Natural killer cell (primary cell): ENCODE data around the gene DCUN1D3. TPM values are rescaled to one million over a fixed set of nuclear protein-coding genes. Genes with fewer than 3 reads are reported as not detected.
"Not testable (repeated sequence)": the region's sequence is repeated elsewhere in the genome, so short reads cannot be mapped to it uniquely, and the experiment has no call there.

Source experiments
- ATAC-seq, 3 donors: fragments of 150-1000 bp in 2 of 3; fragments of 200-7000 bp in 1 of 3; cut with Tn5 transposase; 1 replicate in 1 of 3; 2 replicates in 2 of 3; pipeline ENCODE4 v1.10.0; 2021; ENCODE audit warnings: mild to moderate bottlenecking in 2 of 3, moderate library complexity in 2 of 3
- DNase-seq, 2 donors: peaks; one replicate each; pipeline versions ENCODE4 v3.0.0 to v3.0.0-alpha.2; 2013 to 2021; ENCODE audit warnings: mixed read lengths in 1 of 2
- H3K27ac ChIP-seq: one replicate; pipeline ENCODE4 v1.5.1; 2013; ENCODE audit warnings: mild to moderate bottlenecking, low read length
- H3K27me3 ChIP-seq: one replicate; pipeline ENCODE4 v1.6.1; 2013; ENCODE audit warnings: low read length; ENCODE audit not compliant: control insufficient read depth, insufficient read depth
- H3K36me3 ChIP-seq: one replicate; pipeline ENCODE4 v1.6.1; 2013; ENCODE audit warnings: low read length; ENCODE audit not compliant: control insufficient read depth, insufficient read depth
- H3K4me1 ChIP-seq: one replicate; pipeline ENCODE4 v1.6.1; 2013; ENCODE audit warnings: low read length; ENCODE audit not compliant: control insufficient read depth, insufficient read depth
- H3K4me3 ChIP-seq: one replicate; pipeline ENCODE4 v1.5.1; 2013; ENCODE audit warnings: low read length
- H3K9me3 ChIP-seq: one replicate; pipeline ENCODE4 v1.6.1; 2013; ENCODE audit warnings: low read length; ENCODE audit not compliant: control insufficient read depth, insufficient read depth
- H3K27ac Mint-ChIP-seq, 2 donors: one replicate each; pipeline ENCODE4 v1.8.0; 2022; ENCODE audit warnings: mild to moderate bottlenecking in 2 of 2, mixed read lengths in 2 of 2, moderate library complexity in 1 of 2
- H3K27me3 Mint-ChIP-seq, 2 donors: one replicate each; pipeline ENCODE4 v1.8.0; 2022; ENCODE audit warnings: low read depth in 2 of 2, mixed read lengths in 2 of 2
- H3K36me3 Mint-ChIP-seq: one replicate; pipeline ENCODE4 v1.8.0; 2022; ENCODE audit warnings: mixed read lengths
- H3K4me1 Mint-ChIP-seq, 2 donors: one replicate each; pipeline ENCODE4 v1.8.0; 2022; ENCODE audit warnings: mixed read lengths in 2 of 2
- H3K4me3 Mint-ChIP-seq: one replicate; pipeline ENCODE4 v1.8.0; 2022; ENCODE audit warnings: mild to moderate bottlenecking, moderate library complexity, mixed read lengths
- H3K9me3 Mint-ChIP-seq, 2 donors: one replicate each; pipeline ENCODE4 v1.8.0; 2022; ENCODE audit warnings: mixed read lengths in 2 of 2
- WGBS: methylation state at CpG from one replicate; pipeline ENCODE4 v1.1.7; 2013; ENCODE audit warnings: missing lambda C conversion rate; ENCODE audit not compliant: insufficient coverage; 5-methylcytosine and 5-hydroxymethylcytosine counted together
- intact Hi-C: fragments of 100-400 bp; cut with micrococcal nuclease; formaldehyde crosslinking; loops from one replicate; pipeline ENCODE4 v1.14.2; 2022
- total RNA-seq, 4 donors: library from RNA; stranded (reverse); fragments of 120-200 nt in 1 of 4; gene quantifications; one replicate each; pipeline versions ENCODE4 v1.2.3 to v1.2.4, GENCODE V29; 2013 to 2022
- TF ChIP-seq, protein P1 (sequence below): fragments of 200-600 bp; IDR thresholded peaks from one replicate; pipeline ENCODE4 v1.8.0; 2022; ENCODE audit warnings: antibody characterized with exemption

DCUN1D3 gene
- total RNA-seq, 3 donors from 2014 or later (not counting 1 experiment from before 2014, with no cell fraction given): 5.3 to 9.3 (median 6.1) TPM

- Mint-ChIP-seq H3K9me3 (no peaks in the 10 kb centered on the region), H3K36me3 (no peaks in the 10 kb centered on the region), H3K4me1 (peaks cover 8% of the 10 kb centered on the region in 2 donors), H3K4me3 (no peak overlapping the region), H3K27me3 (peaks cover 0 to 8% of the 10 kb centered on the region in 2 donors), H3K27ac (no peak overlapping the region)
- peaks cover 6% of the 10 kb centered on the region for H3K4me1 ChIP-seq
- no peak for DNase-seq
- no peaks in the 10 kb centered on the region for H3K9me3 ChIP-seq
- H3K27me3 ChIP-seq: no peaks in the 10 kb centered on the region
- TF ChIP-seq, protein P1, sequence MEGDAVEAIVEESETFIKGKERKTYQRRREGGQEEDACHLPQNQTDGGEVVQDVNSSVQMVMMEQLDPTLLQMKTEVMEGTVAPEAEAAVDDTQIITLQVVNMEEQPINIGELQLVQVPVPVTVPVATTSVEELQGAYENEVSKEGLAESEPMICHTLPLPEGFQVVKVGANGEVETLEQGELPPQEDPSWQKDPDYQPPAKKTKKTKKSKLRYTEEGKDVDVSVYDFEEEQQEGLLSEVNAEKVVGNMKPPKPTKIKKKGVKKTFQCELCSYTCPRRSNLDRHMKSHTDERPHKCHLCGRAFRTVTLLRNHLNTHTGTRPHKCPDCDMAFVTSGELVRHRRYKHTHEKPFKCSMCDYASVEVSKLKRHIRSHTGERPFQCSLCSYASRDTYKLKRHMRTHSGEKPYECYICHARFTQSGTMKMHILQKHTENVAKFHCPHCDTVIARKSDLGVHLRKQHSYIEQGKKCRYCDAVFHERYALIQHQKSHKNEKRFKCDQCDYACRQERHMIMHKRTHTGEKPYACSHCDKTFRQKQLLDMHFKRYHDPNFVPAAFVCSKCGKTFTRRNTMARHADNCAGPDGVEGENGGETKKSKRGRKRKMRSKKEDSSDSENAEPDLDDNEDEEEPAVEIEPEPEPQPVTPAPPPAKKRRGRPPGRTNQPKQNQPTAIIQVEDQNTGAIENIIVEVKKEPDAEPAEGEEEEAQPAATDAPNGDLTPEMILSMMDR: no peak
- intact Hi-C loops: no loop called here
- H3K27ac ChIP-seq: no peak overlapping the region
- H3K4me3 ChIP-seq: no peak overlapping the region
- no peaks in the 10 kb centered on the region for H3K36me3 ChIP-seq
- 90% methylated on average over 6 of the region's 6 CpGs for WGBS
- no peak for ATAC-seq
Measured at GRCh38 chr16:20937736-20938135, 37.6 kb upstream of the DCUN1D3 start.

DNA sequence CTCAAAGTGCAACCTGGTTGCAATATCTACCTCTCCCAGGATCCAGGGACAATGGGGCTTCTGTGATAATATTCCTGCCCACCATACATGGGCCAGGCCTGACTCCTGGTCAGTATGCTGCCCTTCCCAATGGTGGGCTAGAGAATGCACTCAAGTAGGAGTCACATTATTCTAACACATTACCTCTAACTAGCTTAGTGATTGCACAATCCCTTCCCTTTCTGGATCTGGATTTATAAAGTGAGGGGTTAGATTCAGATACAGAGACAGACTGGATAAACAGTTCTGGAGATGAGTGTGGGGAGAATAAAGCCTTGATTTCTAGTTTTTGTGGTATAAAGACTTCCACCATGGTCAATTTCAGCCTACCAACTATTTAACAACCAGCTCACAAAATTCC is 33.4 kb upstream of the DCUN1D3 start:
- no peak overlapping the region for H3K27ac Mint-ChIP-seq
- H3K36me3 Mint-ChIP-seq: no peaks in the 10 kb centered on the region
- DNase-seq (no peak), ATAC-seq (no peak)
- Histone ChIP-seq H3K27me3 (no peaks in the 10 kb centered on the region), H3K27ac (no peak overlapping the region), H3K4me1 (no peaks in the 10 kb centered on the region), H3K4me3 (no peak overlapping the region), H3K36me3 (no peaks in the 10 kb centered on the region), H3K9me3 (no peaks in the 10 kb centered on the region)
- intact Hi-C loops: no loop called here
- TF ChIP-seq, protein P1: no peak
- no peaks in the 10 kb centered on the region for H3K4me1 Mint-ChIP-seq
- H3K4me3 Mint-ChIP-seq: no peak overlapping the region
- peaks cover 0 to 8% of the 10 kb centered on the region in 2 donors for H3K27me3 Mint-ChIP-seq
- no peaks in the 10 kb centered on the region for H3K9me3 Mint-ChIP-seq

DNA sequence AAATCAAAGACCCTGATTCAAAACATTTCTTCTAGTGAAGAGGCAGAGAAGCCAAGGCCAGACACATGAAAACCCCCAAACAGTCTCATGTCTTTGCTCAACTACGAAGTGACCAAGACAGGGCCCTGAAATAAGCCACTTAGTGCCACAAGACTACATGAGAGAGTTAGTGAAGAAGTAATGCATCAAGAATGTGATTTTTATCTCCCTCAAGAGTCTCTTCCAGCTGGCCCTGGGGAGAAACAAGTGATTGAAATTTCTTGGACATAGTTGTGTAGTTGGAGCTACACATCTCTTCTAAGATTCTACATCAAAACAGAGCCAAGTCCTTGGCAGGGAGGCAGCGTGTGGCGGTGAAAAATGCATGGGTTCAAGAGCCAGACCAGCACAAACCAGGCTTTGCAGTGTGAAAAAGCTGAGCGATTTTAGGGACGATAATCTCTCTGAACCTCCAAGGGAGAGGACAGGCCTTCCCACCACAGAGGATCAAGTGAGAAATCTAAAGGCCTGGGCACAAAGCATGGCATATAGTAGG is 31.0 kb upstream of the DCUN1D3 start:
- ATAC-seq: no peak
- H3K27me3 ChIP-seq: no peaks in the 10 kb centered on the region
- Mint-ChIP-seq H3K4me1 (no peaks in the 10 kb centered on the region), H3K36me3 (no peaks in the 10 kb centered on the region), H3K27me3 (no peaks in the 10 kb centered on the region), H3K9me3 (no peaks in the 10 kb centered on the region), H3K4me3 (no peak overlapping the region), H3K27ac (no peak overlapping the region)
- no peak overlapping the region for H3K4me3 ChIP-seq
- no peak for DNase-seq
- 98% methylated on average over 5 of the region's 5 CpGs for WGBS
- intact Hi-C loops: no loop called here
- H3K36me3 ChIP-seq: no peaks in the 10 kb centered on the region
- TF ChIP-seq, protein P1: no peak
- no peak overlapping the region for H3K27ac ChIP-seq
- no peaks in the 10 kb centered on the region for H3K4me1 ChIP-seq
- no peaks in the 10 kb centered on the region for H3K9me3 ChIP-seq

GRCh38 chr16:20930365-20930690 is 30.2 kb upstream of the DCUN1D3 start:
- ATAC-seq: no peak
- Mint-ChIP-seq H3K9me3 (no peaks in the 10 kb centered on the region), H3K27ac (no peak overlapping the region), H3K4me3 (no peak overlapping the region), H3K36me3 (no peaks in the 10 kb centered on the region), H3K27me3 (no peaks in the 10 kb centered on the region), H3K4me1 (no peaks in the 10 kb centered on the region)
- DNase-seq: no peak
- H3K36me3 ChIP-seq: peaks cover 3% of the 10 kb centered on the region
- H3K4me1 ChIP-seq: no peaks in the 10 kb centered on the region
- H3K27me3 ChIP-seq: no peaks in the 10 kb centered on the region
- WGBS: 57% methylated on average over 1 of the region's 1 CpG
- TF ChIP-seq, protein P1: no peak
- no peak overlapping the region for H3K4me3 ChIP-seq
- intact Hi-C loops: no loop called here
- H3K27ac ChIP-seq: no peak overlapping the region
- no peaks in the 10 kb centered on the region for H3K9me3 ChIP-seq

DNA sequence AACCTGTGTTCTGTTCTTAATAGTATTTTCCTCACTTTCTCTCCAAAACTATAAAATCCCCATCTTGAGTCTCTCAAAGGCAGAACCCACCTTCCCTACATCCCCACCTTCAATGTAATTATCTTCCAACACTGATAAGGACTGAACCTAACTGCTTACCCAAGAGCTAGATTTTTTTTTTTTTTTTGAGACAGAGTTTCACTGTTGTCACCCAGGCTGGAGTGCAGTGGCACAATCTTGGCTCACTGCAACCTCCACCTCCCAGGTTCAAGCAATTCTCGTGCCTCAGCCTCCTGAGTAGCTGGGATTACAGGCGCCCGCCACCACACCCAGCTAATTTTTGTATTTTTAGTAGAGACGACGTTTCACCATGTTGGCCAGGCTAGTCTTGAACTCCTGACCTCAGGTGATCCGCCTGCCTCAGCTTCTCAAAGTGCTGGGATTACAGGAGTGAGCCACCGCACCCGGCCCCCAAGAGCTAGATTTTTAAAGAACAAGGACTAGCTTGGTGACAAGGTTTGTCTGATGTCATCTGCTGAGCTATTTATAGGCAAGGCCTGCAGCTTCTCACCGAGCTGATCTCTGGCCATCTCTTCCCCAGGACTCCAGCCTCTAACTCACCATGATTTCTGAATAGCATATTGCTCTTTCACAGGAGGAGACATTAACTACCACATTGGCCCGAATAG is 29.7 kb upstream of the DCUN1D3 start:
- H3K27me3 ChIP-seq, ATAC-seq, H3K9me3 Mint-ChIP-seq, H3K4me1 Mint-ChIP-seq, DNase-seq, H3K36me3 Mint-ChIP-seq, intact Hi-C loops, H3K4me3 Mint-ChIP-seq, H3K27ac ChIP-seq, H3K9me3 ChIP-seq, H3K4me3 ChIP-seq, H3K27me3 Mint-ChIP-seq, H3K27ac Mint-ChIP-seq, H3K4me1 ChIP-seq, H3K36me3 ChIP-seq: not testable (repeated sequence)
- WGBS: 87% methylated on average over 10 of the region's 10 CpGs
